GM19395 (cell line): ENCODE measurements around the gene ITPKA.
A peak's percentile ranks its signal among the peaks of the same experiment; 100 is the strongest.

Experiments
- ATAC-seq: cut with Tn5 transposase; IDR thresholded peaks from one replicate; pipeline ENCODE4 v1.9.1; 2021; ENCODE audit warnings: mild to moderate bottlenecking, moderate library complexity; ENCODE audit not compliant: unreplicated experiment

The ITPKA gene

GRCh38 chr15:41489641-41490040 lies 4.0 kb upstream of the ITPKA start:
- ATAC-seq: no peak

- no peak for ATAC-seq
These were observed 3.3 kb upstream of the ITPKA start for GRCh38 chr15:41490355-41490754.

GRCh38 chr15:41491889-41492288 lies 1.8 kb upstream of the ITPKA start:
- no peak for ATAC-seq

- no peak for ATAC-seq
These were observed 973 bp upstream of the ITPKA start for GRCh38 chr15:41492597-41493204.

- ATAC-seq: peak; percentile 8
These were observed 172 bp downstream of the ITPKA start for GRCh38 chr15:41493902-41494189.

- peak; percentile 8 for ATAC-seq
These were observed 682 bp downstream of the ITPKA start for GRCh38 chr15:41494190-41494921.

GRCh38 chr15:41494922-41495735 lies 1.5 kb downstream of the ITPKA start:
- no peak for ATAC-seq

GRCh38 chr15:41495736-41496599 lies 2.3 kb downstream of the ITPKA start:
- no peak for ATAC-seq

- no peak for ATAC-seq
These were observed 5.0 kb downstream of the ITPKA start for GRCh38 chr15:41498657-41499056.

- ATAC-seq: no peak
These were observed 5.6 kb downstream of the ITPKA start for GRCh38 chr15:41499109-41499851.

GRCh38 chr15:41501191-41501917 lies 7.7 kb downstream of the ITPKA start:
- no peak for ATAC-seq

GRCh38 chr15:41501931-41502794 lies 8.5 kb downstream of the ITPKA start:
- no peak for ATAC-seq

GRCh38 chr15:41502795-41503668 lies 9.4 kb downstream of the ITPKA start:
- no peak for ATAC-seq

- ATAC-seq: no peak
These were observed 10.0 kb downstream of the ITPKA start for GRCh38 chr15:41503669-41504010.

GRCh38 chr15:41504751-41505492 lies 11.2 kb downstream of the ITPKA start:
- ATAC-seq: no peak

- ATAC-seq: no peak
These were observed 12.1 kb downstream of the ITPKA start for GRCh38 chr15:41505776-41506175.

GRCh38 chr15:41506796-41507341 lies 13.2 kb downstream of the ITPKA start:
- no peak for ATAC-seq
